ENCODE data around the gene ARHGAP31.

- no peak for TF ChIP-seq CTCF (IDR thresholded peaks at IDR 0.05; ENCODE audit: control extremely low read depth in 1 of 3, insufficient read depth in 1 of 3, low read depth in 1 of 3, low read length in 3 of 3)
- no peak for TF ChIP-seq NRF1 (IDR thresholded peaks at IDR 0.05; ENCODE audit: low read depth, low read length)
- TF ChIP-seq TAF1 (IDR thresholded peaks at IDR 0.05; ENCODE audit: low read depth, low read length) = no peak
- TF ChIP-seq POLR2A (IDR thresholded peaks at IDR 0.05; ENCODE audit: control extremely low read depth in 1 of 2, low read depth in 2 of 2, low read length in 2 of 2) = no peak
- no peak for TF ChIP-seq SRF (IDR thresholded peaks at IDR 0.05; ENCODE audit: low read depth, low read length)
- no peak for TF ChIP-seq ATF2 (IDR thresholded peaks at IDR 0.05; ENCODE audit: low read length)
- no peak for TF ChIP-seq RFX5 (IDR thresholded peaks at IDR 0.05; ENCODE audit: borderline replicate concordance, low read depth, low read length)
- no peak for TF ChIP-seq RBBP5 (IDR thresholded peaks at IDR 0.05; ENCODE audit: borderline replicate concordance, low read depth, low read length)
- TF ChIP-seq JUND (IDR thresholded peaks at IDR 0.05; ENCODE audit: low read length) = no peak
These were observed 142.8 kb downstream of the ARHGAP31 start for GRCh38 chr3:119436977-119437376.

All from H1 (cell line).